HFFc6 (cell line): ENCODE data around the gene CNTNAP5. TPM values are rescaled to one million over a fixed set of nuclear protein-coding genes. Genes with fewer than 3 reads are reported as not detected.

Experiments used
- DNase-seq: peaks from one replicate; pipeline ENCODE4 v3.0.0-alpha.2; 2018
- H3K27ac Mint-ChIP-seq: 2 replicates; pipeline ENCODE4 v1.8.0; 2020; ENCODE audit warnings: mild to moderate bottlenecking, mixed read lengths
- H3K27me3 Mint-ChIP-seq: 2 replicates; pipeline ENCODE4 v1.8.0; 2021; ENCODE audit warnings: mild to moderate bottlenecking, moderate library complexity, mixed read lengths; ENCODE audit not compliant: insufficient read depth
- H3K36me3 Mint-ChIP-seq: 2 replicates; pipeline ENCODE4 v1.8.0; 2021; ENCODE audit warnings: low read depth, mixed read lengths
- H3K4me1 Mint-ChIP-seq: 2 replicates; pipeline ENCODE4 v1.8.0; 2020; ENCODE audit warnings: low read depth, mixed read lengths
- H3K4me3 Mint-ChIP-seq: 2 replicates; pipeline ENCODE4 v1.8.0; 2020; ENCODE audit warnings: mild to moderate bottlenecking, moderate library complexity, mixed read lengths
- H3K9me3 Mint-ChIP-seq: 2 replicates; pipeline ENCODE4 v1.8.0; 2020; ENCODE audit warnings: mild to moderate bottlenecking, mixed read lengths
- CTCF ChIP-seq: fragments of 200-600 bp; sonication (generic); IDR thresholded peaks from 2 replicates; pipeline ENCODE4 v1.5.0; 2021; ENCODE audit warnings: antibody characterized with exemption, mild to moderate bottlenecking
- total RNA-seq, 6 experiments: library from RNA; stranded (reverse); fragmentation: NEBNext Ultra II Directional; extraction: Animal tissue kit (Norgen Biotek cat#: 25700); gene quantifications; 2 replicates in 1 of 6; 3 replicates in 5 of 6; pipeline ENCODE4 v1.2.3, GENCODE V29; 2021

The CNTNAP5 gene
- total RNA-seq, 6 experiments from 2014 or later = not detected

- no peaks in the 10 kb centered on the region for H3K36me3 Mint-ChIP-seq
- TF ChIP-seq CTCF = no peak
- H3K27ac Mint-ChIP-seq = no peak overlapping the region
- H3K9me3 Mint-ChIP-seq = peaks cover 24% of the 10 kb centered on the region
- H3K4me3 Mint-ChIP-seq = no peak overlapping the region
- DNase-seq = no peak
- H3K4me1 Mint-ChIP-seq = no peaks in the 10 kb centered on the region
- no peaks in the 10 kb centered on the region for H3K27me3 Mint-ChIP-seq
Observed at GRCh38 chr2:124888431-124888830, 863.3 kb downstream of the CNTNAP5 start.

- TF ChIP-seq CTCF = no peak
- Mint-ChIP-seq H3K9me3 (peaks cover 22% of the 10 kb centered on the region), H3K4me1 (no peaks in the 10 kb centered on the region), H3K27me3 (no peaks in the 10 kb centered on the region), H3K4me3 (no peak overlapping the region), H3K27ac (no peak overlapping the region), H3K36me3 (no peaks in the 10 kb centered on the region)
- DNase-seq = no peak
Observed at GRCh38 chr2:124894199-124894598, 869.1 kb downstream of the CNTNAP5 start.

GRCh38 chr2:124898827-124899226, 873.7 kb downstream of the CNTNAP5 start:
- H3K27me3 Mint-ChIP-seq = no peaks in the 10 kb centered on the region
- H3K4me3 Mint-ChIP-seq = no peak overlapping the region
- TF ChIP-seq CTCF = no peak
- H3K36me3 Mint-ChIP-seq = no peaks in the 10 kb centered on the region
- no peak overlapping the region for H3K27ac Mint-ChIP-seq
- no peaks in the 10 kb centered on the region for H3K4me1 Mint-ChIP-seq
- no peak for DNase-seq
- H3K9me3 Mint-ChIP-seq = peaks cover 42% of the 10 kb centered on the region

- H3K27ac Mint-ChIP-seq = no peak overlapping the region
- H3K9me3 Mint-ChIP-seq = peaks cover 18% of the 10 kb centered on the region
- no peaks in the 10 kb centered on the region for H3K27me3 Mint-ChIP-seq
- TF ChIP-seq CTCF = no peak
- DNase-seq = no peak
- H3K4me3 Mint-ChIP-seq = no peak overlapping the region
- H3K36me3 Mint-ChIP-seq = no peaks in the 10 kb centered on the region
- H3K4me1 Mint-ChIP-seq = no peaks in the 10 kb centered on the region
Observed at GRCh38 chr2:124908411-124908810, 883.3 kb downstream of the CNTNAP5 start.

GRCh38 chr2:124911560-124911959, 886.5 kb downstream of the CNTNAP5 start:
- no peak overlapping the region for H3K4me3 Mint-ChIP-seq
- no peak for TF ChIP-seq CTCF
- no peak overlapping the region for H3K27ac Mint-ChIP-seq
- no peak for DNase-seq
- no peaks in the 10 kb centered on the region for H3K27me3 Mint-ChIP-seq
- H3K4me1 Mint-ChIP-seq = no peaks in the 10 kb centered on the region
- H3K9me3 Mint-ChIP-seq = peaks cover 18% of the 10 kb centered on the region
- H3K36me3 Mint-ChIP-seq = no peaks in the 10 kb centered on the region

GRCh38 chr2:124913868-124914267, 888.8 kb downstream of the CNTNAP5 start:
- Mint-ChIP-seq H3K4me1 (no peaks in the 10 kb centered on the region), H3K4me3 (no peak overlapping the region)
- no peak for DNase-seq

More at GRCh38 chr2:124913868-124914267, 888.8 kb downstream of the CNTNAP5 start:
- peaks cover 2% of the 10 kb centered on the region; the same call in 1 of the 2 replicates for H3K27me3 Mint-ChIP-seq
- peaks cover 33% of the 10 kb centered on the region for H3K9me3 Mint-ChIP-seq
- no peak overlapping the region for H3K27ac Mint-ChIP-seq
- no peak for TF ChIP-seq CTCF
- H3K36me3 Mint-ChIP-seq = peaks cover 5% of the 10 kb centered on the region
